Hepatocyte (in vitro differentiated cells): Measurements from ENCODE around the gene GMNC.

ENCODE experiments used
- CTCF ChIP-seq: fragments of 200-600 bp; sonication (generic); IDR thresholded peaks from 2 replicates; pipeline ENCODE4 v1.5.1; 2016; ENCODE audit warnings: antibody characterized with exemption, mild to moderate bottlenecking; ENCODE audit not compliant: poor library complexity
- EZH2 ChIP-seq: fragments of 200-600 bp; sonication (generic); IDR thresholded peaks from 2 replicates; pipeline ENCODE4 v1.6.1; 2016; ENCODE audit warnings: antibody characterized with exemption, mild to moderate bottlenecking, borderline replicate concordance

- TF ChIP-seq CTCF (no peak), EZH2 (no peak)
These were observed 51.5 kb downstream of the GMNC start for GRCh38 chr3:190810957-190811356.
